Testis (tissue), 3 donors: ENCODE results near the gene PRKCD. TPM values are rescaled to one million over a fixed set of nuclear protein-coding genes. Genes with fewer than 3 reads are reported as not detected.

Experiments
- DNase-seq: peaks from one replicate; pipeline ENCODE4 v3.0.0-alpha.2; 2019
- H3K27ac ChIP-seq, 2 donors: fragments of 200-600 bp; sonication (generic); one replicate each; pipeline ENCODE4 v1.5.1; 2019
- H3K27me3 ChIP-seq: fragments of 200-600 bp; sonication (generic); one replicate; pipeline ENCODE4 v1.5.1; 2019
- H3K36me3 ChIP-seq: fragments of 200-600 bp; sonication (generic); one replicate; pipeline ENCODE4 v1.5.1; 2017; ENCODE audit warnings: low read depth; ENCODE audit errors: missing control alignments
- H3K4me1 ChIP-seq: fragments of 200-600 bp; sonication (generic); one replicate; pipeline ENCODE4 v1.5.1; 2019
- H3K4me3 ChIP-seq, 2 donors: fragments of 200-600 bp; sonication (generic); one replicate each; pipeline ENCODE4 v1.5.1; 2017 to 2019
- H3K9me3 ChIP-seq: fragments of 200-600 bp; sonication (generic); one replicate; pipeline ENCODE4 v1.5.1; 2017
- POLR2A ChIP-seq: fragments of 450-650 bp; IDR thresholded peaks from one replicate; pipeline ENCODE4 v1.6.1; 2017; ENCODE audit warnings: antibody characterized with exemption, mild to moderate bottlenecking, moderate library complexity
- WGBS, 2 donors: methylation state at CpG; one replicate each; pipeline ENCODE4 v1.1.5; 2018; 5-methylcytosine and 5-hydroxymethylcytosine counted together
- intact Hi-C: fragments of 100-400 bp; cut with DNase I; formaldehyde crosslinking; loops from one replicate; pipeline ENCODE4 v1.15.1; 2023; ENCODE audit warnings: low total_unique reads
- polyA plus RNA-seq: library from polyadenylated mRNA; stranded (reverse); fragments of 350-450 nt; fragmentation: Illumina TruSeq; extraction: RNeasy Lipid Tissue Mini Kit (QIAGEN cat#74804); gene quantifications from one replicate; pipeline ENCODE4 v1.2.3, GENCODE V29; 2014; ENCODE audit warnings: low read depth, low replicate concordance; ENCODE audit not compliant: insufficient read depth
- total RNA-seq, 2 donors: library from RNA; depleted of rRNA; stranded (reverse); fragments of >200 nt; gene quantifications; one replicate each; pipeline ENCODE4 v1.2.3, GENCODE V29; 2016
- TF ChIP-seq, protein P1 (sequence below), 3 experiments: fragments of 450-650 bp in 2 of 3; fragments of 200-600 bp in 1 of 3; sonication (generic) in 1 of 3; IDR thresholded peaks; one replicate each; pipeline ENCODE4 v1.5.1; 2016 to 2019; ENCODE audit warnings: antibody characterized with exemption in 3 of 3, mild to moderate bottlenecking in 2 of 3, moderate library complexity in 1 of 3

Gene PRKCD
- total and polyA plus RNA-seq, 3 donors from 2014 or later, result 36.3 to 44.5 (median 42.3) TPM

DNA sequence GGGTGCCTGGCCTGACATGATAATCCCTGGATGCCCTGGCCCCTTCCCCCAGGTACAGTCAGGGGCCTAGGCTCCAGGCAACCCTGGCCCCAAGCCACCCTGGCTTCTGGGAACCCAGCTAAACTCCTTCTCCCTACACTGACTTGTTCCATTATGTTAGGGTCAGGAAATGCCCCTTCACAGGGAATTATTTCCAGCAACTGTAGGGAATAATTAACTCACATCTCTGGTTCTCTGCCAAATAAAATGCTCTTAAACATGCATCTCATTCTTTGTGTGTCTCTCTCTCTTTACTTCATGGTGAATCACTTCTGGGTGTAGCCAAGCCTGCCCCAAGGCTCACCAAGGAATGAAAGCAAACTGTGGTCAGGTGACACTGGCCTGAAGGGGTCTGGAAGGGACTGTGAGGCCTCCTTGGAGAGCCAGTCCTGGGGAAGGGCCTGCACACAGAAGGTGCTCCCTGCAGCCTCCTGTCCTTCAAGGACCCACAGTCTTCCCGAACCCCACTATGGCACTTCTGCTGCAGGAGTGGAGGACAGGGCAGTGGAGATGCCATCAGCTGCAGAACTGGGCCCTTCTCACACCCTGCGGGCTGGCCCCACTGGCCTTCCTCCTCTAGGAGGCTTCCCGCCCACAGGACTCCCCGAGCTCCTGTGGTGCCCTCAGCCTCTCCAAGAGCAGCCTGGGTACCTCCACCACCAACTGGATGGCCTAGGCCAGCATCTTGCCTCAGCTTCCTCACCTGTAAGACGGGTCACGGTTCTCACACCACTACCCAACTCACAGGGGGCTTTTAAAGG, 77.2 kb downstream of the PRKCD start:
- Histone ChIP-seq H3K4me1 (peaks cover 17% of the 10 kb centered on the region), H3K9me3 (no peaks in the 10 kb centered on the region), H3K27me3 (no peaks in the 10 kb centered on the region), H3K4me3 (no peak overlapping the region), H3K27ac (no peak overlapping the region), H3K36me3 (no peaks in the 10 kb centered on the region)
- 84 to 88% methylated on average over 3 to 6 of the region's 6 CpGs for WGBS, 2 donors
- intact Hi-C loops, result no loop called here
- no peak for DNase-seq
- no peak for TF ChIP-seq POLR2A
- TF ChIP-seq, protein P1, sequence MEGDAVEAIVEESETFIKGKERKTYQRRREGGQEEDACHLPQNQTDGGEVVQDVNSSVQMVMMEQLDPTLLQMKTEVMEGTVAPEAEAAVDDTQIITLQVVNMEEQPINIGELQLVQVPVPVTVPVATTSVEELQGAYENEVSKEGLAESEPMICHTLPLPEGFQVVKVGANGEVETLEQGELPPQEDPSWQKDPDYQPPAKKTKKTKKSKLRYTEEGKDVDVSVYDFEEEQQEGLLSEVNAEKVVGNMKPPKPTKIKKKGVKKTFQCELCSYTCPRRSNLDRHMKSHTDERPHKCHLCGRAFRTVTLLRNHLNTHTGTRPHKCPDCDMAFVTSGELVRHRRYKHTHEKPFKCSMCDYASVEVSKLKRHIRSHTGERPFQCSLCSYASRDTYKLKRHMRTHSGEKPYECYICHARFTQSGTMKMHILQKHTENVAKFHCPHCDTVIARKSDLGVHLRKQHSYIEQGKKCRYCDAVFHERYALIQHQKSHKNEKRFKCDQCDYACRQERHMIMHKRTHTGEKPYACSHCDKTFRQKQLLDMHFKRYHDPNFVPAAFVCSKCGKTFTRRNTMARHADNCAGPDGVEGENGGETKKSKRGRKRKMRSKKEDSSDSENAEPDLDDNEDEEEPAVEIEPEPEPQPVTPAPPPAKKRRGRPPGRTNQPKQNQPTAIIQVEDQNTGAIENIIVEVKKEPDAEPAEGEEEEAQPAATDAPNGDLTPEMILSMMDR (IDR thresholded peaks at IDR 0.05), result no peak

DNA sequence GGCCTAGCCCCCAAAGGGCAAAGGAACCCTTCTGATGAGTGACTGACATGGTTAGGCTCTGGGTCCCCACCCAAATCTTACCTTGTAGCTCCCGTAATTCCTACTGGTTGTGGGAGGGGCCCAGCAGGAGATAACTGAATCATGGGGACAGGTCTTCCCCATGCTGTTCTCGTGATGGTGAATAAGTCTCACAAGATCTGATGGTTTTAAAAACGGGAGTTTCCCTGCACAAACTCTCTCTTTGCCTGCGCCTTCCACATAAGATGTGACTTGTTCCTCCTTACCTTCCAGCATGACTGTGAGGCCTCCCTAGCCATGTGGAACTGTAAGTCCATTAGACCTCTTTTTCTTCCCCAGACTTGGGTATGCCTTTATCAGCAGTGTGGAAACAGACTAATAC, 77.9 kb downstream of the PRKCD start:
- Histone ChIP-seq H3K4me1 (peaks cover 23% of the 10 kb centered on the region), H3K36me3 (no peaks in the 10 kb centered on the region), H3K9me3 (no peaks in the 10 kb centered on the region), H3K27me3 (no peaks in the 10 kb centered on the region), H3K27ac (no peak overlapping the region), H3K4me3 (no peak overlapping the region)
- DNase-seq, result no peak
- TF ChIP-seq POLR2A, result no peak
- TF ChIP-seq, protein P1 (IDR thresholded peaks at IDR 0.05), result no peak
- intact Hi-C loops, result no loop called here
- WGBS, 2 donors, result 82 to 90% methylated on average over 3 to 4 of the region's 4 CpGs

DNA sequence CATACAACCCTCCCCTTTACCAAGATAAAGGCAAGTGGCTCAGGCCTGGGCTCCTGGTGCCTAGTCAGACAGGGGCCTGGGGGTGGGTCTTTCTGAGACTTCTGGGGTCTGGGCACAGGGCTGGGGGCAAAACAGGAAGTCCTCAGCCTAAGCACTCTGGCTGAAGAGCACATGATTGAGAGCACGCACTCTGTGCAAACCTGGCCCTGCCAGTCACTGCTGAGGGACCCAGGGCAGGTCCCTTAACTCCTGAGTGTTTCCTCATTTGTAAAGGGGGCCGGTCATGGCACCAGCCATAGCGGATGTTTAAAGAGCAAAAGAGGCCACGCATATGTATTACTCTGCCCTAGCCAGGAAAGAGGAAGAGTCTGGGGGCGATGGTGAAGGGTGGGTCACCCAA, 78.8 kb downstream of the PRKCD start:
- peaks cover 30% of the 10 kb centered on the region for H3K4me1 ChIP-seq
- intact Hi-C loops, result no loop called here
- TF ChIP-seq, protein P1 (IDR thresholded peaks at IDR 0.05), result no peak
- no peak for TF ChIP-seq POLR2A
- no peak overlapping the region for H3K27ac ChIP-seq
- no peaks in the 10 kb centered on the region for H3K9me3 ChIP-seq
- no peaks in the 10 kb centered on the region for H3K36me3 ChIP-seq
- DNase-seq, result no peak
- 87 to 91% methylated on average over 5 of the region's 5 CpGs for WGBS, 2 donors
- H3K4me3 ChIP-seq, result no peak overlapping the region
- H3K27me3 ChIP-seq, result no peaks in the 10 kb centered on the region

DNA sequence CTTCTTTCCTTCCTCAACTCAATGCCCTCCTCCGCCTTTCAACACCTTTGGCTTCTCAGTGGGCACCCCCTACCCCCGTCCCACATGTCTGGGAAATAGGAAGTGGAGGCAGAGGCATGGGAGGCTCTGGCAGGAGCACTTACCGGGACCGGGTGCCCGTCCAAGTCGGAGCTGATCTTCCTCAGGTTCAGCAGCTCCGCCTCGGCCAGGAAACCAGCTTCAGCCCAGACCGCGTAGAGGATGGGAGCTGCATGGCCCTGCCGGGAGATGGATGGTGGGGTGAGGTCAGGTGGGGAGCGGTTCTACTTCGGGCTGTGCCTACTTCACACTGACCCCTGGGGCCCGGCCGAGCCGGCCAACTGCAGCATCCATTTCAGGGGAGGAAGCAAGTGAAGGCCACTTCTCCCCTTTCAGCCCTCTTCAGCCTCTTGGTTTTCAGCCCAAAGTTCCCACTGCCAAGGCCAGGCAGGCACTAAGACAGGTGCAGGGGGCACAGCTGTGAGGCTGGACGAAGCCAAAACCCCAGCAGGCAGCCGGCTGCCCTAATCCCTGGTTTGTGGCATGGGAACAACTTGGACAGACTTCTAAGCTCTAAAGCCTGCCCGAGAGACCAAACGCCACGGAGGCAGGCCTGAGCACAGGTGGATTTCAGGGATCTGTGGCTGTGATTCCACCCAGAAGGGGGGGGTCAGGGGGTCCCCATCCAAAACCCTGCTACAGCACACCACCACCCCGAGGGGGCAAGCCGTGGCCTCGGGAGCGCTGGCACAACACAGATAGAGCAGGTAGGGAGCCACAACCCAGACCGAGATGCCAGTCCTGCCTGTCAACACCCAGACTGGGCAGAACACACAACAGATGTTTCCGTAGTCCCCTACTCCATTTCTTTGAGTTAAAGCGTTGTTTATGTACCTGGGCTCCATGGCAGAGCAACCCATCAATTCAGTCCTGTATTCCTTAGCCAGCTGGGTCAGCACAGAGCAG, 80.3 kb downstream of the PRKCD start:
- TF ChIP-seq, protein P1 (IDR thresholded peaks at IDR 0.05), result no peak
- TF ChIP-seq POLR2A, result no peak
- Histone ChIP-seq H3K4me1 (peaks cover 24% of the 10 kb centered on the region), H3K27ac (no peak overlapping the region), H3K36me3 (no peaks in the 10 kb centered on the region), H3K9me3 (no peaks in the 10 kb centered on the region), H3K4me3 (no peak overlapping the region), H3K27me3 (no peaks in the 10 kb centered on the region)
- DNase-seq, result no peak
- intact Hi-C loops, result no loop called here
- 85 to 86% methylated on average over 21 to 28 of the region's 28 CpGs for WGBS, 2 donors
